K562 (cell line): Measurements from ENCODE around the gene C19orf67. TPM values are rescaled to one million over a fixed set of nuclear protein-coding genes. Genes with fewer than 3 reads are reported as not detected.

Source experiments
- ARID1B ChIP-seq: fragments of 450-650 bp; IDR thresholded peaks from 2 replicates; pipeline ENCODE4 v1.6.1; 2016; ENCODE audit warnings: antibody characterized with exemption, mild to moderate bottlenecking, inconsistent platforms
- ATF2 ChIP-seq: sonication (generic); formaldehyde crosslinking; IDR thresholded peaks from 2 replicates; pipeline ENCODE4 v1.8.1; 2022; ENCODE audit warnings: missing genetic modification reagents
- BACH1 ChIP-seq: fragments of 200-800 bp; sonication (Bioruptor generic); IDR thresholded peaks from 2 replicates; pipeline ENCODE4 v1.6.1; 2016; ENCODE audit warnings: missing genetic modification characterization, missing compliant biosample characterization
- CBFA2T2 ChIP-seq: fragments of 450-650 bp; conservative IDR thresholded peaks from 2 replicates; pipeline ENCODE4 v1.6.1; 2017; ENCODE audit warnings: mild to moderate bottlenecking
- COPS2 ChIP-seq: fragments of 450-650 bp; conservative IDR thresholded peaks from 2 replicates; pipeline ENCODE4 v1.6.1; 2016; ENCODE audit warnings: mild to moderate bottlenecking, moderate library complexity
- ERF ChIP-seq: fragments of 450-650 bp; formaldehyde crosslinking; IDR thresholded peaks from 2 replicates; pipeline ENCODE4 v1.4.0; 2020; ENCODE audit warnings: mild to moderate bottlenecking, mixed read lengths
- GATAD2A ChIP-seq: fragments of 450-650 bp; IDR thresholded peaks from 2 replicates; pipeline ENCODE4 v1.6.1; 2017
- GATAD2B ChIP-seq: fragments of 450-650 bp; IDR thresholded peaks from 2 replicates; pipeline ENCODE4 v1.6.1; 2017; ENCODE audit warnings: mild to moderate bottlenecking, borderline replicate concordance
- MAFG ChIP-seq: fragments of 450-650 bp; conservative IDR thresholded peaks from 2 replicates; pipeline ENCODE4 v1.6.1; 2016; ENCODE audit warnings: missing genetic modification characterization, missing compliant biosample characterization
- MAZ ChIP-seq, 2 experiments: fragments of 450-650 bp in 1 of 2; sonication (generic) in 1 of 2; formaldehyde crosslinking; IDR thresholded peaks in 1 of 2; conservative IDR thresholded peaks in 1 of 2; 2 replicates each; pipeline versions ENCODE4 v1.4.0 to v1.5.0; 2020; ENCODE audit warnings: mild to moderate bottlenecking in 1 of 2, missing genetic modification reagents in 1 of 2
- MBD2 ChIP-seq: sonication (generic); IDR thresholded peaks from 2 replicates; pipeline ENCODE4 v1.6.1; 2016; ENCODE audit warnings: low read depth, borderline replicate concordance
- MCM7 ChIP-seq, 2 experiments: fragments of 450-650 bp; IDR thresholded peaks; 2 replicates each; pipeline ENCODE4 v1.6.1; 2016 to 2018
- MEF2A ChIP-seq: IDR thresholded peaks from 2 replicates; pipeline ENCODE4 v1.6.1; 2011; ENCODE audit warnings: low read depth, mild to moderate bottlenecking, low read length, moderate library complexity; ENCODE audit not compliant: control insufficient read depth
- MTA2 ChIP-seq: fragments of 450-650 bp; IDR thresholded peaks from 2 replicates; pipeline ENCODE4 v1.6.1; 2016; ENCODE audit warnings: low read depth
- MYC ChIP-seq, 2 experiments: fragments of 250-450 bp in 1 of 2; sonication (Bioruptor Pico) in 1 of 2; IDR thresholded peaks; 2 replicates each; pipeline versions ENCODE4 v1.5.1 to v1.6.1; 2012 to 2021; ENCODE audit warnings: low read depth in 2 of 2, borderline replicate concordance in 1 of 2, improper control_type of control experiment in 1 of 2, low read length in 1 of 2, mild to moderate bottlenecking in 1 of 2, moderate library complexity in 1 of 2
- NR2C2 ChIP-seq, 2 experiments: fragments of 200-800 bp in 1 of 2; sonication (Bioruptor generic) in 1 of 2; sonication (generic) in 1 of 2; formaldehyde crosslinking in 1 of 2; IDR thresholded peaks; 2 replicates each; pipeline versions ENCODE4 v1.6.1 to v1.8.0; 2016 to 2022; ENCODE audit warnings: mild to moderate bottlenecking in 1 of 2, missing compliant biosample characterization in 1 of 2, missing genetic modification characterization in 1 of 2, missing genetic modification reagents in 1 of 2
- RBFOX2 ChIP-seq: fragments of 200-400 bp; formaldehyde crosslinking; IDR thresholded peaks from 2 replicates; pipeline ENCODE4 v1.6.1; 2017; ENCODE audit warnings: low read depth, mild to moderate bottlenecking, low read length, moderate library complexity
- U2AF2 ChIP-seq: fragments of 200-400 bp; formaldehyde crosslinking; optimal IDR thresholded peaks from 2 replicates; pipeline ENCODE3; 2017; ENCODE audit warnings: low read depth, mild to moderate bottlenecking, low read length
- XRCC5 ChIP-seq: fragments of 200-400 bp; formaldehyde crosslinking; IDR thresholded peaks from 2 replicates; pipeline ENCODE4 v1.6.1; 2017; ENCODE audit warnings: low read depth, mild to moderate bottlenecking, low read length
- ZBTB49 ChIP-seq: sonication (generic); formaldehyde crosslinking; IDR thresholded peaks from 2 replicates; pipeline ENCODE4 v1.8.0; 2022; ENCODE audit warnings: missing genetic modification reagents, mild to moderate bottlenecking, borderline replicate concordance
- ZBTB5 ChIP-seq: fragments of 450-650 bp; IDR thresholded peaks from 2 replicates; pipeline ENCODE4 v1.6.1; 2017; ENCODE audit warnings: antibody characterized with exemption
- ZNF224 ChIP-seq: sonication (generic); formaldehyde crosslinking; IDR thresholded peaks from 2 replicates; pipeline ENCODE4 v1.8.0; 2022; ENCODE audit warnings: mild to moderate bottlenecking, missing genetic modification reagents
- ZNF41 ChIP-seq: fragments of 250-450 bp; sonication (Bioruptor Pico); conservative IDR thresholded peaks from 2 replicates; pipeline ENCODE4 v1.4.0; 2020; ENCODE audit warnings: mild to moderate bottlenecking
- ZNF584 ChIP-seq: fragments of 200-800 bp; sonication (Bioruptor generic); IDR thresholded peaks from 2 replicates; pipeline ENCODE4 v1.6.1; 2016; ENCODE audit warnings: low read depth, mild to moderate bottlenecking, missing genetic modification characterization, missing compliant biosample characterization
- ZNF785 ChIP-seq: fragments of 250-450 bp; sonication (Bioruptor Pico); IDR thresholded peaks from 2 replicates; pipeline ENCODE4 v1.4.0; 2020; ENCODE audit warnings: mild to moderate bottlenecking
- polyA plus RNA-seq, 8 experiments: library from polyadenylated mRNA; depleted of rRNA in 4 of 8; stranded (reverse) in 5 of 8; unstranded in 3 of 8; fragments of >200 nt; fragmentation: Nextera tagmentation in 2 of 8; fragmentation: Illumina TruSeq in 1 of 8; extraction: Ambion mirVana in 2 of 8; extraction: Trizol in 1 of 8; gene quantifications; 2 replicates each; pipeline versions ENCODE4 v1.2.1 to v1.2.3, GENCODE V29; 2011 to 2014; ENCODE audit warnings: inconsistent platforms in 1 of 8, missing spikeins in 1 of 8
- total RNA-seq, 7 experiments: library from RNA; depleted of rRNA in 6 of 7; stranded (reverse); fragments of >200 nt in 6 of 7; fragmentation: Illumina TruSeq in 2 of 7; extraction: Trizol in 2 of 7; gene quantifications; 2 replicates each; pipeline versions ENCODE4 v1.2.1 to v1.2.3, GENCODE V29; 2011 to 2021; ENCODE audit warnings: low replicate concordance in 1 of 7

Gene C19orf67
- total and polyA plus RNA-seq, 9 of the 15 experiments (the other 6 are each of a cell fraction or from before 2014, with no cell fraction given) = 0.29 to 1.8 (median 0.51) TPM; not detected in 3

- TF ChIP-seq BACH1 (tag) (no peak), ZNF785 (CRISPR knock-in tag) (no peak), ERF (no peak), MEF2A (no peak), MTA2 (no peak), GATAD2A (no peak), U2AF2 (no peak), MAFG (tag) (no peak), MBD2 (no peak), ATF2 (no peak), MYC (IDR thresholded peaks at IDR 0.05; ENCODE audit: low read depth, low read length) (no peak), MYC (CRISPR knock-in tag; IDR thresholded peaks at IDR 0.05; ENCODE audit: borderline replicate concordance, low read depth) (no peak), XRCC5 (no peak), ZNF224 (CRISPR knock-in tag) (no peak), ZBTB5 (no peak), CBFA2T2 (no peak; the same call in 1 of the 2 replicates), ZNF584 (CRISPR knock-in tag) (no peak), ZNF41 (CRISPR knock-in tag) (no peak), RBFOX2 (no peak), MCM7 (IDR thresholded peaks at IDR 0.05) (no peak), ZBTB49 (CRISPR knock-in tag) (no peak), ARID1B (no peak), MAZ (CRISPR knock-in tag; conservative IDR thresholded peaks at IDR 0.05 in 1 of 2, IDR thresholded peaks at IDR 0.05 in 1 of 2) (no peak), NR2C2 (CRISPR knock-in tag; IDR thresholded peaks at IDR 0.05) (no peak), NR2C2 (tag; IDR thresholded peaks at IDR 0.05) (no peak), GATAD2B (no peak), COPS2 (no peak)
Measured at GRCh38 chr19:14094854-14095253, 9.3 kb upstream of the C19orf67 start (continued).
